IMR-90 (cell line): ENCODE data around the gene RAET1G. TPM values are rescaled to one million over a fixed set of nuclear protein-coding genes. Genes with fewer than 3 reads are reported as not detected.

Source experiments
- ATAC-seq: fragments of 200-7000 bp; cut with Tn5 transposase; 2 replicates; pipeline ENCODE4 v1.9.1; 2020; ENCODE audit warnings: low read depth, mild to moderate bottlenecking, moderate library complexity
- BruUV-seq: library from RNA; stranded (reverse); fragments of 400-500 nt; replicated peaks from 2 replicates; lab custom pipeline; 2021; lab: Mats Ljungman, UMichigan
- CTCF ChIA-PET: fragments of 300-600 bp; formaldehyde crosslinking; extraction: SDS; loops from one replicate; lab custom pipeline; 2021; ENCODE audit warnings: antibody characterized with exemption; lab: Yijun Ruan, JAX
- POLR2A ChIA-PET: fragments of 300-600 bp; sonication (Branson Sonifier 250); formaldehyde crosslinking; loops from one replicate; lab custom pipeline; 2022; ENCODE audit warnings: antibody characterized with exemption; ENCODE audit not compliant: unreplicated experiment; lab: Charles Lee
- DNase-seq: peaks from one replicate; pipeline ENCODE4 v3.0.0; 2013
- H2AFZ ChIP-seq: replicated peaks from 2 replicates; pipeline ENCODE3; 2013; ENCODE audit warnings: low read length, mild to moderate bottlenecking; ENCODE audit not compliant: poor library complexity
- H2AK5ac ChIP-seq: 2 replicates; pipeline ENCODE4 v1.6.1; 2013; ENCODE audit warnings: low read depth, low read length, inconsistent platforms
- H2AK9ac ChIP-seq: replicated peaks from 2 replicates; pipeline ENCODE3; 2013; ENCODE audit warnings: mild to moderate bottlenecking, low read depth, low read length, moderate library complexity; ENCODE audit not compliant: poor library complexity
- H2BK120ac ChIP-seq: 2 replicates; pipeline ENCODE4 v1.6.1; 2013; ENCODE audit warnings: low read depth, low read length, inconsistent platforms
- H2BK15ac ChIP-seq: 3 replicates; pipeline ENCODE4 v1.6.1; 2013; ENCODE audit warnings: low read depth, low read length, inconsistent platforms
- H2BK20ac ChIP-seq: 2 replicates; pipeline ENCODE4 v1.6.1; 2013; ENCODE audit warnings: low read depth, mild to moderate bottlenecking, inconsistent platforms, low read length, moderate library complexity
- H2BK5ac ChIP-seq: 2 replicates; pipeline ENCODE4 v1.6.1; 2013; ENCODE audit warnings: mild to moderate bottlenecking, low read depth, low read length, inconsistent platforms; ENCODE audit not compliant: poor library complexity, severe bottlenecking
- H3K14ac ChIP-seq: replicated peaks from 2 replicates; pipeline ENCODE4 v1.6.1; 2013; ENCODE audit warnings: low read depth, low read length, inconsistent platforms
- H3K18ac ChIP-seq: 2 replicates; pipeline ENCODE4 v1.6.1; 2013; ENCODE audit warnings: low read depth, low read length, control low read depth
- H3K23ac ChIP-seq: 2 replicates; pipeline ENCODE4 v1.6.1; 2013; ENCODE audit warnings: low read depth, low read length, inconsistent platforms
- H3K27ac ChIP-seq: 2 replicates; pipeline ENCODE4 v1.5.1; 2013; ENCODE audit warnings: mild to moderate bottlenecking, control low read depth, low read length; ENCODE audit not compliant: insufficient read depth
- H3K27me3 ChIP-seq: 2 replicates; pipeline ENCODE4 v1.6.1; 2013; ENCODE audit warnings: low read length; ENCODE audit not compliant: control insufficient read depth, insufficient read depth
- H3K36me3 ChIP-seq: 2 replicates; pipeline ENCODE4 v1.6.1; 2013; ENCODE audit warnings: low read length, mixed read lengths; ENCODE audit not compliant: control insufficient read depth, insufficient read depth
- H3K4ac ChIP-seq: 2 replicates; pipeline ENCODE4 v1.6.1; 2013; ENCODE audit warnings: low read depth, low read length, inconsistent platforms
- H3K4me1 ChIP-seq: 2 replicates; pipeline ENCODE4 v1.6.1; 2013; ENCODE audit warnings: low read length, mixed read lengths; ENCODE audit not compliant: control insufficient read depth, insufficient read depth
- H3K4me2 ChIP-seq: 2 replicates; pipeline ENCODE4 v1.6.1; 2013; ENCODE audit warnings: low read depth, mild to moderate bottlenecking, control low read depth, low read length, moderate library complexity
- H3K4me3 ChIP-seq: 2 replicates; pipeline ENCODE4 v1.5.1; 2013; ENCODE audit warnings: low read depth, mild to moderate bottlenecking, control low read depth, low read length, moderate library complexity; ENCODE audit not compliant: insufficient read depth
- H3K56ac ChIP-seq: 2 replicates; pipeline ENCODE4 v1.6.1; 2013; ENCODE audit warnings: low read length, inconsistent platforms; ENCODE audit not compliant: insufficient read depth; ENCODE audit errors: extremely low read depth
- H3K79me1 ChIP-seq, 2 experiments: 2 replicates each; pipeline ENCODE4 v1.6.1; 2013; ENCODE audit warnings: low read length in 2 of 2, inconsistent platforms in 1 of 2, low read depth in 1 of 2
- H3K9ac ChIP-seq: 2 replicates; pipeline ENCODE4 v1.6.1; 2013; ENCODE audit warnings: low read depth, low read length, control low read depth
- H3K9me1 ChIP-seq: 2 replicates; pipeline ENCODE4 v1.6.1; 2013; ENCODE audit warnings: low read length, inconsistent platforms; ENCODE audit not compliant: insufficient read depth
- H3K9me3 ChIP-seq: 2 replicates; pipeline ENCODE4 v1.6.1; 2013; ENCODE audit warnings: low read length; ENCODE audit not compliant: control insufficient read depth, insufficient read depth
- H4K20me1 ChIP-seq: 2 replicates; pipeline ENCODE4 v1.6.1; 2013; ENCODE audit warnings: low read length, inconsistent platforms; ENCODE audit not compliant: insufficient read depth
- H4K5ac ChIP-seq: 2 replicates; pipeline ENCODE4 v1.6.1; 2013; ENCODE audit warnings: mild to moderate bottlenecking, low read depth, low read length, control low read depth
- H4K8ac ChIP-seq, 2 experiments: 2 replicates each; pipeline ENCODE4 v1.6.1; 2013; ENCODE audit warnings: low read depth in 2 of 2, low read length in 2 of 2, control low read depth in 1 of 2, inconsistent platforms in 1 of 2
- H4K91ac ChIP-seq: 2 replicates; pipeline ENCODE4 v1.6.1; 2013; ENCODE audit warnings: low read depth, low read length, inconsistent platforms; ENCODE audit not compliant: insufficient read depth
- BHLHE40 ChIP-seq: fragments of 150-350 bp; IDR thresholded peaks from 2 replicates; pipeline ENCODE4 v1.6.1; 2016; ENCODE audit warnings: mild to moderate bottlenecking, low read depth, low read length
- MAZ ChIP-seq: IDR thresholded peaks from 2 replicates; pipeline ENCODE4 v1.6.1; 2012; ENCODE audit warnings: low read depth, mild to moderate bottlenecking, low read length, improper control_type of control experiment, moderate library complexity, borderline replicate concordance
- USF2 ChIP-seq: fragments of 150-350 bp; IDR thresholded peaks from 2 replicates; pipeline ENCODE4 v1.6.1; 2017; ENCODE audit warnings: mild to moderate bottlenecking, antibody characterized with exemption, low read length, low read depth
- WGBS, 2 experiments: methylation state at CpG; one replicate each; pipeline versions ENCODE4 v1.1.5 to v1.1.7; 2013; ENCODE audit warnings: missing lambda C conversion rate in 2 of 2; ENCODE audit not compliant: insufficient read length in 1 of 2; ENCODE audit errors: extremely low coverage in 2 of 2; 5-methylcytosine and 5-hydroxymethylcytosine counted together
- dilution Hi-C: fragments of 300-500 bp; cut with HindIII; formaldehyde crosslinking; loops from one replicate; pipeline ENCODE4 v1.14.3; 2018; ENCODE audit warnings: low sequenced_read_pairs; ENCODE audit not compliant: unreplicated experiment
- in situ Hi-C: fragments of 300-500 bp; cut with MboI; formaldehyde crosslinking; loops from 3 replicates; pipeline ENCODE4 v1.14.3; 2019; ENCODE audit warnings: low sequenced_read_pairs, inconsistent platforms, mixed read lengths
- intact Hi-C: fragments of 100-400 bp; cut with micrococcal nuclease; formaldehyde crosslinking; loops from 2 replicates; pipeline ENCODE4 v1.10.0; 2022
- polyA plus RNA-seq, 3 experiments: library from polyadenylated mRNA; depleted of rRNA; stranded (reverse); fragments of >200 nt; gene quantifications; 2 replicates each; pipeline ENCODE4 v1.2.3, GENCODE V29; 2012; ENCODE audit warnings: low replicate concordance in 1 of 3
- total RNA-seq: library from RNA; depleted of rRNA; stranded (reverse); fragments of >200 nt; gene quantifications from 2 replicates; pipeline ENCODE4 v1.2.3, GENCODE V29; 2012

RAET1G gene
- total and polyA plus RNA-seq, 2 of the 4 experiments (the other 2 are of a cell fraction) = 1.3 to 4.2 TPM

DNA sequence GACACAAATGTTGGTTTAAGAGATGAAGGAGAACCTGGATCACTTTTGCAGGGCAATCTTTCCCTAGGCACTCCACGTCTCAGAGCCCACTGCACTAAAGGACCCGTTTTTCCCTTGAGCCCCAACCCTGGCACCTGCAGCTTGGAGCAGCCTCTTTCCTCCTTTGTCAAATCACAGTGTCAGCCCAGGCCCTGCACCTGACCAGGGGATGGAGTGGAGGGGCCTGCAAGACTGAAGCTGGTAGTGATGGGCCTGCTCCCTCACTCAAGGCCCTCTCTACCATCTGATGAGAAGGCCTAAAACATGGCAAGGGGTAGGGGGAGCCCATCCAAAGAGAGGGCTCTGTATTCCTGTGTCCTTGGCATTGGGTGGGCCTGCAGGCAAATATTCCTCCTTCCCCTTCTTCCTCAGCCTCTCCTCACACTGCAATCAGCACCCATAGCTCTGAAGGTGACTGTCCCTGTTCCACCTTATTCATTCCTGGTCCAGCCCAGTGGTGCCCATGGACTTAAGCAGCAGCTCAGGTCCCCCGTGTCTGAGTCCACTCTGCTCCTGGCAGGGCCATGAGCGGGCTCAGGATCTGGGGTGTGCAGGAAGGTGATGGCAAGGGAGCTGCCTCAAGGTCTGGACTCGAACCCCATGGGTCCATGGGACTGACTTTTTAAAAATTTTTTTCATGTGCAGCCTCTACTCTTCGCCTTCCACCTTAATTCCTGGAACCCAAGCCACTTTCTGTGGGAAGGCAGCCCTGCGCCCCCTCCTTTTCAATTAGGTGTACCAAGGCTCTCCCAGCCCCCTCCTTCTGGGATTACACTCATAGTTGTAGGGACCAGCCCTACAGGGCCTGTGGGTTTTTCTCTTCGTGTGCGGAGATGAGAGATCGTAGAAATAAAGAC is 6.7 kb downstream of the RAET1G start:
- Histone ChIP-seq H2BK20ac (no peak overlapping the region), H2BK15ac (no peak overlapping the region), H2AFZ (no peak overlapping the region), H3K9me1 (peaks cover 4% of the 10 kb centered on the region; the same call in 1 of the 2 replicates), H3K9ac (no peak overlapping the region), H3K79me1 (no peaks in the 10 kb centered on the region; a peak in 1 of 4 replicates), H3K18ac (no peak overlapping the region), H3K36me3 (no peaks in the 10 kb centered on the region), H4K5ac (no peak overlapping the region), H3K4ac (no peak overlapping the region), H4K8ac (no peak overlapping the region), H2BK120ac (no peak overlapping the region), H3K4me2 (no peak overlapping the region), H3K4me3 (no peak overlapping the region), H3K14ac (no peak overlapping the region), H3K56ac (no peak overlapping the region), H4K20me1 (no peaks in the 10 kb centered on the region), H3K9me3 (no peaks in the 10 kb centered on the region), H3K27ac (no peak overlapping the region), H2AK9ac (no peak overlapping the region), H2BK5ac (no peak overlapping the region), H3K27me3 (peaks cover 12% of the 10 kb centered on the region), H4K91ac (no peak overlapping the region), H3K4me1 (no peaks in the 10 kb centered on the region), H2AK5ac (no peak overlapping the region), H3K23ac (no peak overlapping the region)
- 73% methylated on average over 5 of the region's 10 CpGs; no CpG with 5 or more reads in 1 of the 2 experiments for WGBS, 2 experiments
- intact Hi-C loops = no loop called here
- POLR2A ChIA-PET = no interaction called here
- ATAC-seq (no peak), DNase-seq (no peak)
- CTCF ChIA-PET = interaction anchor here (0.6 to 0.8 kb wide), 2 partner anchors 9 to 353 kb away, joined by 3 to 4 read pairs; no protein-coding TSS in a partner anchor
- TF ChIP-seq USF2 (no peak), MAZ (no peak), BHLHE40 (no peak)
- in situ Hi-C loops = no loop called here
- dilution Hi-C loops = no loop called here
- BruUV-seq = no TSS peak
